Keratinocyte (primary cell): Measurements from ENCODE around the gene AFM.

ENCODE experiments used
- EZH2 ChIP-seq: IDR thresholded peaks from one replicate; pipeline ENCODE4 v1.6.1; 2012; ENCODE audit warnings: inconsistent platforms, mild to moderate bottlenecking, low read length, moderate library complexity
- TF ChIP-seq, protein P1 (sequence below), 3 experiments: IDR thresholded peaks in 1 of 3; conservative IDR thresholded peaks in 1 of 3; optimal IDR thresholded peaks in 1 of 3; 2 replicates in 2 of 3; 3 replicates in 1 of 3; pipeline versions ENCODE3 to v1.5.1; 2011; ENCODE audit warnings: low read length in 3 of 3, mild to moderate bottlenecking in 3 of 3, moderate library complexity in 2 of 3, control low read depth in 1 of 3, inconsistent platforms in 1 of 3; ENCODE audit not compliant: insufficient read depth in 2 of 3; ENCODE audit errors: extremely low read depth in 1 of 3

DNA sequence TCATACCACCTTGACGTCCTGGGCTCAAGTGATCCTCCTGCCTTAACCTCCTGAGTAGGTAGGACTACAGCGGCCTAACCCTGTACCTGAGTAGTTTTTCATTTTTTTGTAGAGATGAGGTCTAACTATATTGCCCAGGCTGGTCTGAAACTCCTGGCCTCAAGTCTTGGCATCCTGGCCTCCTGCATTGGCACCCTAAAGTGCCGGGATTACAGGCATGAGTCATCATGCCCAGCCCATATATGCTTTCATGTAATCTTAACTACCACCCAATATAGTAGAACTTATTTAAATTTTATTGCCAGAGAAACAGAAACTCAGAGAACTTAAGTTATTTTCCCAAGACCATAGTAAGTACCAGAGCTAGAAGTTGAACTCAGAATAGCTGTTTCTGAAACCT, 27.1 kb downstream of the AFM start:
- TF ChIP-seq, protein P1, sequence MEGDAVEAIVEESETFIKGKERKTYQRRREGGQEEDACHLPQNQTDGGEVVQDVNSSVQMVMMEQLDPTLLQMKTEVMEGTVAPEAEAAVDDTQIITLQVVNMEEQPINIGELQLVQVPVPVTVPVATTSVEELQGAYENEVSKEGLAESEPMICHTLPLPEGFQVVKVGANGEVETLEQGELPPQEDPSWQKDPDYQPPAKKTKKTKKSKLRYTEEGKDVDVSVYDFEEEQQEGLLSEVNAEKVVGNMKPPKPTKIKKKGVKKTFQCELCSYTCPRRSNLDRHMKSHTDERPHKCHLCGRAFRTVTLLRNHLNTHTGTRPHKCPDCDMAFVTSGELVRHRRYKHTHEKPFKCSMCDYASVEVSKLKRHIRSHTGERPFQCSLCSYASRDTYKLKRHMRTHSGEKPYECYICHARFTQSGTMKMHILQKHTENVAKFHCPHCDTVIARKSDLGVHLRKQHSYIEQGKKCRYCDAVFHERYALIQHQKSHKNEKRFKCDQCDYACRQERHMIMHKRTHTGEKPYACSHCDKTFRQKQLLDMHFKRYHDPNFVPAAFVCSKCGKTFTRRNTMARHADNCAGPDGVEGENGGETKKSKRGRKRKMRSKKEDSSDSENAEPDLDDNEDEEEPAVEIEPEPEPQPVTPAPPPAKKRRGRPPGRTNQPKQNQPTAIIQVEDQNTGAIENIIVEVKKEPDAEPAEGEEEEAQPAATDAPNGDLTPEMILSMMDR (optimal IDR thresholded peaks at IDR 0.05 in 1 of 3, IDR thresholded peaks at IDR 0.05 in 1 of 3, conservative IDR thresholded peaks at IDR 0.05 in 1 of 3; ENCODE audit: extremely low read depth in 1 of 3, insufficient read depth in 2 of 3, low read length in 3 of 3), result no peak
- TF ChIP-seq EZH2, result no peak
